ENCODE results near the gene CHSY1. TPM values are rescaled to one million over a fixed set of nuclear protein-coding genes. Genes with fewer than 3 reads are reported as not detected.

CHSY1 gene
- total RNA-seq, 4 donors from 2014 or later = 16.9 to 85.3 (median 39.4) TPM

GRCh38 chr15:101276501-101277037 lies 24.7 kb upstream of the CHSY1 start:
- ATAC-seq (ENCODE audit: low FRiP score) (no peak), DNase-seq (ENCODE audit: low spot score) (no peak)
- no peak for TF ChIP-seq CTCF (IDR thresholded peaks at IDR 0.05)

GRCh38 chr15:101275018-101275417 lies 23.2 kb upstream of the CHSY1 start:
- no peak for TF ChIP-seq CTCF (IDR thresholded peaks at IDR 0.05)
- DNase-seq (ENCODE audit: low spot score) (no peak), ATAC-seq (ENCODE audit: low FRiP score) (no peak)

- TF ChIP-seq CTCF (IDR thresholded peaks at IDR 0.05) = no peak
- DNase-seq (ENCODE audit: low spot score) (no peak), ATAC-seq (ENCODE audit: low FRiP score) (no peak)
Observed at GRCh38 chr15:101273534-101273933, 21.7 kb upstream of the CHSY1 start.

GRCh38 chr15:101272584-101272983 lies 20.7 kb upstream of the CHSY1 start:
- ATAC-seq (ENCODE audit: low FRiP score) = no peak
- TF ChIP-seq CTCF (IDR thresholded peaks at IDR 0.05) = no peak
- no peak for DNase-seq (ENCODE audit: low spot score)

- no peak for ATAC-seq (ENCODE audit: low FRiP score)
- no peak for TF ChIP-seq CTCF (IDR thresholded peaks at IDR 0.05)
- no peak for DNase-seq (ENCODE audit: low spot score)
Observed at GRCh38 chr15:101269479-101270223, 17.8 kb upstream of the CHSY1 start.

- TF ChIP-seq CTCF (IDR thresholded peaks at IDR 0.05) = no peak
- ATAC-seq (ENCODE audit: low FRiP score) = no peak
- DNase-seq (ENCODE audit: low spot score) = no peak
Observed at GRCh38 chr15:101267320-101268104, 15.7 kb upstream of the CHSY1 start.

Measured in omental fat pad (tissue), 4 donors.